HepG2 (cell line): ENCODE results near the gene RASA3. TPM values are rescaled to one million over a fixed set of nuclear protein-coding genes. Genes with fewer than 3 reads are reported as not detected.

Experiments
- ATAC-seq: fragments of 200-7000 bp; cut with Tn5 transposase; 3 replicates; pipeline ENCODE4 v1.9.1; 2020; ENCODE audit warnings: mild to moderate bottlenecking, moderate library complexity
- BruUV-seq: library from RNA; stranded (reverse); fragments of 400-500 nt; replicated peaks from 2 replicates; lab custom pipeline; 2021; lab: Mats Ljungman, UMichigan
- CTCF ChIA-PET: fragments of 300-600 bp; formaldehyde crosslinking; extraction: SDS; loops from one replicate; lab custom pipeline; 2021; ENCODE audit warnings: low total read pairs, inconsistent platforms, low intra/inter-chr PET ratio; lab: Yijun Ruan, JAX
- POLR2A ChIA-PET: fragments of 350-600 bp; sonication (Branson Sonifier 250); formaldehyde crosslinking; loops from one replicate; lab custom pipeline; 2020; ENCODE audit warnings: antibody characterized with exemption, inconsistent platforms; lab: Yijun Ruan, JAX
- DNase-seq: peaks from one replicate; pipeline ENCODE4 v3.0.0-alpha.2; 2015; ENCODE audit warnings: low spot score
- FAIRE-seq: peaks from 3 replicates; lab custom pipeline; 2011; peaks lifted over from hg19 to GRCh38; lab: Jason Lieb, UNC
- H2AFZ ChIP-seq: one replicate; pipeline ENCODE4 v1.6.1; 2011; ENCODE audit warnings: low read length, inconsistent platforms
- H3K27ac ChIP-seq: fragments of 300-600 bp; 3 replicates; pipeline ENCODE4 v1.8.0; 2011; ENCODE audit warnings: mixed run types, mild to moderate bottlenecking, mixed read lengths, low read length, inconsistent platforms; ENCODE audit not compliant: insufficient read depth; ENCODE audit errors: extremely low read length
- H3K27me3 ChIP-seq, 2 experiments: fragments of 200-600 bp in 1 of 2; 2 replicates in 1 of 2; 3 replicates in 1 of 2; pipeline versions ENCODE4 v1.6.0 to v1.8.0; 2011; ENCODE audit warnings: low read length in 2 of 2, mild to moderate bottlenecking in 2 of 2, moderate library complexity in 2 of 2, inconsistent platforms in 1 of 2; ENCODE audit not compliant: insufficient read depth in 2 of 2, control insufficient read depth in 1 of 2
- H3K36me3 ChIP-seq, 2 experiments: fragments of 200-600 bp in 1 of 2; replicated peaks in 1 of 2; 2 replicates in 1 of 2; 3 replicates in 1 of 2; pipeline versions ENCODE4 v1.5.1 to v1.8.0; 2011; ENCODE audit warnings: low read length in 2 of 2, inconsistent platforms in 1 of 2; ENCODE audit not compliant: insufficient read depth in 2 of 2, control insufficient read depth in 1 of 2
- H3K4me1 ChIP-seq: 2 replicates; pipeline ENCODE4 v1.5.1; 2012; ENCODE audit warnings: low read length, inconsistent platforms; ENCODE audit not compliant: insufficient read depth
- H3K4me2 ChIP-seq: 2 replicates; pipeline ENCODE4 v1.6.0; 2011; ENCODE audit warnings: low read depth, low read length, inconsistent platforms
- H3K4me3 ChIP-seq, 3 experiments: fragments of 200-600 bp in 1 of 3; sonication (generic), shearing (Covaris generic) in 1 of 3; replicated peaks in 1 of 3; 2 replicates each; pipeline ENCODE4 v1.5.1; 2011 to 2016; ENCODE audit warnings: low read length in 3 of 3, inconsistent platforms in 2 of 3, low read depth in 2 of 3, mild to moderate bottlenecking in 2 of 3, control low read depth in 1 of 3, mixed read lengths in 1 of 3; ENCODE audit not compliant: insufficient read depth in 1 of 3
- H3K79me2 ChIP-seq: one replicate; pipeline ENCODE4 v1.6.1; 2011; ENCODE audit warnings: low read length, inconsistent platforms; ENCODE audit not compliant: insufficient read depth
- H3K9ac ChIP-seq: 2 replicates; pipeline ENCODE4 v1.6.0; 2011; ENCODE audit warnings: mild to moderate bottlenecking, low read depth, low read length, inconsistent platforms; ENCODE audit not compliant: insufficient read depth
- H3K9me3 ChIP-seq: 2 replicates; pipeline ENCODE4 v1.5.1; 2012; ENCODE audit warnings: mild to moderate bottlenecking, low read length
- H4K20me1 ChIP-seq: 2 replicates; pipeline ENCODE4 v1.6.0; 2011; ENCODE audit warnings: inconsistent platforms, mild to moderate bottlenecking, low read length, moderate library complexity; ENCODE audit not compliant: insufficient read depth
- ZC3H4 ChIP-seq: sonication (generic); formaldehyde crosslinking; IDR thresholded peaks from 2 replicates; pipeline ENCODE4 v1.4.0; 2020; ENCODE audit warnings: missing genetic modification reagents, borderline replicate concordance
- ZNF180 ChIP-seq: sonication (generic); formaldehyde crosslinking; IDR thresholded peaks from 2 replicates; pipeline ENCODE4 v1.4.0; 2020; ENCODE audit warnings: low read depth, missing genetic modification reagents, borderline replicate concordance
- ZNF562 ChIP-seq: sonication (generic); formaldehyde crosslinking; IDR thresholded peaks from 2 replicates; pipeline ENCODE4 v1.8.0; 2022; ENCODE audit warnings: missing genetic modification reagents, borderline replicate concordance
- ZNF609 ChIP-seq: sonication (generic); formaldehyde crosslinking; IDR thresholded peaks from 2 replicates; pipeline ENCODE4 v1.4.0; 2020; ENCODE audit warnings: mild to moderate bottlenecking, missing genetic modification reagents, borderline replicate concordance
- ZNF672 ChIP-seq: sonication (generic); formaldehyde crosslinking; IDR thresholded peaks from 2 replicates; pipeline ENCODE4 v1.8.1; 2022; ENCODE audit warnings: missing genetic modification reagents
- WGBS: methylation state at CpG from one replicate; pipeline ENCODE4 v1.1.6; 2017; ENCODE audit warnings: low lambda C conversion rate; 5-methylcytosine and 5-hydroxymethylcytosine counted together
- in situ Hi-C: cut with HindIII; loops from 2 replicates; pipeline ENCODE4 v1.10.0; 2017; ENCODE audit warnings: low pct_unique_long_range_greater_than_20kb; ENCODE audit not compliant: extremely low pct_ligation_motif_present
- intact Hi-C: fragments of 100-400 bp; cut with micrococcal nuclease; formaldehyde crosslinking; loops from one replicate; pipeline ENCODE4 v1.10.0; 2022; ENCODE audit not compliant: unreplicated experiment
- polyA plus RNA-seq, 8 experiments: library from polyadenylated mRNA; depleted of rRNA in 3 of 8; stranded (reverse) in 7 of 8; unstranded in 1 of 8; fragments of >200 nt; fragmentation: Illumina TruSeq in 4 of 8; extraction: Trizol in 4 of 8; gene quantifications; 2 replicates each; pipeline versions ENCODE4 v1.2.1 to v1.2.3, GENCODE V29; 2011 to 2016; ENCODE audit warnings: low read depth in 4 of 8, missing spikeins in 1 of 8, mixed read lengths in 1 of 8; ENCODE audit not compliant: insufficient read depth in 1 of 8
- total RNA-seq, 5 experiments: library from RNA; depleted of rRNA; stranded (reverse); fragments of >200 nt; fragmentation: Illumina TruSeq; extraction: Trizol; gene quantifications; 2 replicates each; pipeline ENCODE4 v1.2.3, GENCODE V29; 2016; ENCODE audit warnings: low read depth in 1 of 5

Gene RASA3
- total and polyA plus RNA-seq, 2 of the 13 experiments (the other 11 are each of a cell fraction or from before 2014, with no cell fraction given) = 0.05 TPM; not detected in 1

GRCh38 chr13:114125589-114125988 is 6.8 kb downstream of the RASA3 start:
- peaks cover 2% of the 10 kb centered on the region; the same call in 1 of the 2 replicates for H4K20me1 ChIP-seq
- H3K4me2 ChIP-seq = no peak overlapping the region
- H2AFZ ChIP-seq = no peak overlapping the region
- H3K79me2 ChIP-seq = no peaks in the 10 kb centered on the region
- peaks cover 17 to 75% of the 10 kb centered on the region in 2 experiments; a peak in 4 of 5 replicates for H3K27me3 ChIP-seq
- DNase-seq (no peak), ATAC-seq (no peak), FAIRE-seq (no peak)
- no peak overlapping the region for H3K9ac ChIP-seq
- no peak overlapping the region for H3K27ac ChIP-seq
- intact Hi-C loops = no loop called here
- no peaks in the 10 kb centered on the region for H3K9me3 ChIP-seq
- no peaks in the 10 kb centered on the region for H3K36me3 ChIP-seq
- H3K4me3 ChIP-seq = no peak overlapping the region
- WGBS = 57% methylated on average over 7 of the region's 19 CpGs
- ChIA-PET POLR2A (no interaction called here), CTCF (no interaction called here)
- H3K4me1 ChIP-seq = peaks cover 8% of the 10 kb centered on the region
- TF ChIP-seq ZNF609 (CRISPR knock-in tag) (no peak), ZNF672 (CRISPR knock-in tag) (no peak), ZNF180 (CRISPR knock-in tag) (no peak), ZNF562 (CRISPR knock-in tag) (no peak), ZC3H4 (CRISPR knock-in tag) (no peak)
- BruUV-seq = no TSS peak
- in situ Hi-C loops = no loop called here
